SK-N-SH (cell line): ENCODE data around the gene CNGA1. TPM values are rescaled to one million over a fixed set of nuclear protein-coding genes. Genes with fewer than 3 reads are reported as not detected.

Source experiments
- CTCF ChIA-PET: fragments of 300-600, 350-600 bp; formaldehyde crosslinking; extraction: SDS; loops from one replicate; lab custom pipeline; 2021; lab: Yijun Ruan, JAX
- POLR2A ChIA-PET: fragments of 350-600 bp; sonication (Branson Sonifier 250); formaldehyde crosslinking; extraction: SDS; loops from one replicate; lab custom pipeline; 2020; ENCODE audit warnings: antibody characterized with exemption, inconsistent platforms; lab: Yijun Ruan, JAX
- DNase-seq: peaks from one replicate; pipeline ENCODE4 v3.0.0; 2012
- H2AFZ ChIP-seq: fragments of 200-600 bp; sonication (generic); 2 replicates; pipeline ENCODE4 v1.8.1; 2016; ENCODE audit warnings: antibody characterized with exemption, mild to moderate bottlenecking, low read depth
- H3F3A ChIP-seq: fragments of 200-600 bp; sonication (generic); replicated peaks from 2 replicates; pipeline ENCODE3; 2016; ENCODE audit warnings: antibody characterized with exemption, mild to moderate bottlenecking; ENCODE audit not compliant: insufficient read depth
- H3K27ac ChIP-seq, 2 experiments: fragments of 200-500 bp in 1 of 2; fragments of 200-600 bp in 1 of 2; sonication (Bioruptor generic) in 1 of 2; sonication (generic), shearing (Covaris generic) in 1 of 2; 2 replicates each; pipeline versions ENCODE4 v1.5.1 to v1.6.1; 2014 to 2016; ENCODE audit warnings: low read depth in 2 of 2, inconsistent platforms in 1 of 2, low read length in 1 of 2, mild to moderate bottlenecking in 1 of 2, mixed read lengths in 1 of 2
- H3K27me3 ChIP-seq: fragments of 200-600 bp; sonication (generic), shearing (Covaris generic); 2 replicates; pipeline ENCODE4 v1.6.1; 2016; ENCODE audit warnings: mixed run types; ENCODE audit not compliant: insufficient read depth
- H3K36me3 ChIP-seq, 2 experiments: fragments of 200-500 bp in 1 of 2; fragments of 200-600 bp in 1 of 2; sonication (Bioruptor generic) in 1 of 2; sonication (generic) in 1 of 2; replicated peaks in 1 of 2; 2 replicates each; pipeline versions ENCODE3 to v1.5.1; 2014 to 2016; ENCODE audit warnings: low read length in 1 of 2, mild to moderate bottlenecking in 1 of 2; ENCODE audit not compliant: insufficient read depth in 2 of 2, control insufficient read depth in 1 of 2
- H3K4me1 ChIP-seq, 2 experiments: fragments of 200-500 bp in 1 of 2; fragments of 200-600 bp in 1 of 2; sonication (Bioruptor generic) in 1 of 2; sonication (generic), shearing (Covaris generic) in 1 of 2; 2 replicates each; pipeline versions ENCODE4 v1.5.1 to v1.6.1; 2014 to 2016; ENCODE audit warnings: low read depth in 1 of 2, low read length in 1 of 2, mixed run types in 1 of 2; ENCODE audit not compliant: insufficient read depth in 2 of 2, control insufficient read depth in 1 of 2
- H3K4me2 ChIP-seq: fragments of 200-600 bp; sonication (generic), shearing (Covaris generic); 2 replicates; pipeline ENCODE4 v1.6.1; 2017; ENCODE audit warnings: mixed run types
- H3K4me3 ChIP-seq, 2 experiments: fragments of 200-500 bp in 1 of 2; fragments of 200-600 bp in 1 of 2; sonication (Bioruptor generic) in 1 of 2; sonication (generic), shearing (Covaris generic) in 1 of 2; 2 replicates each; pipeline versions ENCODE4 v1.5.1 to v1.8.1; 2014 to 2016; ENCODE audit warnings: low read depth in 2 of 2, inconsistent platforms in 1 of 2, low read length in 1 of 2, mild to moderate bottlenecking in 1 of 2, mixed read lengths in 1 of 2, moderate library complexity in 1 of 2
- H3K79me2 ChIP-seq: fragments of 200-600 bp; sonication (generic); 2 replicates; pipeline ENCODE4 v1.8.1; 2017; ENCODE audit warnings: mild to moderate bottlenecking; ENCODE audit not compliant: insufficient read depth
- H3K9ac ChIP-seq: fragments of 200-600 bp; sonication (generic); 2 replicates; pipeline ENCODE4 v1.6.1; 2017; ENCODE audit warnings: mixed run types
- H3K9me2 ChIP-seq: fragments of 200-600 bp; sonication (generic); 2 replicates; pipeline ENCODE4 v1.6.1; 2017; ENCODE audit warnings: mixed run types
- H3K9me3 ChIP-seq: fragments of 200-600 bp; sonication (generic); 2 replicates; pipeline ENCODE4 v1.6.1; 2017; ENCODE audit warnings: mixed run types, mild to moderate bottlenecking, moderate library complexity
- H4K20me1 ChIP-seq: fragments of 200-600 bp; sonication (generic); 2 replicates; pipeline ENCODE4 v1.6.1; 2017; ENCODE audit warnings: mild to moderate bottlenecking, mixed run types; ENCODE audit not compliant: insufficient read depth
- CHD2 ChIP-seq: fragments of 150-350 bp; IDR thresholded peaks from 2 replicates; pipeline ENCODE4 v1.6.1; 2018; ENCODE audit warnings: low read length; ENCODE audit not compliant: partially characterized antibody
- FOSL2 ChIP-seq: IDR thresholded peaks from 2 replicates; pipeline ENCODE4 v1.4.0; 2012; ENCODE audit warnings: low read depth, mild to moderate bottlenecking, moderate library complexity, borderline replicate concordance
- FOXM1 ChIP-seq: IDR thresholded peaks from 2 replicates; pipeline ENCODE4 v1.4.0; 2012; ENCODE audit warnings: low read depth, mild to moderate bottlenecking
- GABPA ChIP-seq: IDR thresholded peaks from 2 replicates; pipeline ENCODE4 v1.4.0; 2012; ENCODE audit warnings: low read depth, mild to moderate bottlenecking
- GATA2 ChIP-seq: sonication (generic); formaldehyde crosslinking; IDR thresholded peaks from 2 replicates; pipeline ENCODE4 v1.5.0; 2020; ENCODE audit warnings: mild to moderate bottlenecking, missing genetic modification reagents
- JUND ChIP-seq: IDR thresholded peaks from 2 replicates; pipeline ENCODE4 v1.4.0; 2012
- MEF2A ChIP-seq: IDR thresholded peaks from 2 replicates; pipeline ENCODE4 v1.4.0; 2012; ENCODE audit warnings: low read depth, borderline replicate concordance
- MXI1 ChIP-seq: IDR thresholded peaks from 2 replicates; pipeline ENCODE4 v1.6.1; 2012; ENCODE audit warnings: mild to moderate bottlenecking, low read depth, low read length, improper control_type of control experiment
- RXRA ChIP-seq: IDR thresholded peaks from 2 replicates; pipeline ENCODE4 v1.4.0; 2012; ENCODE audit warnings: low read depth, mild to moderate bottlenecking, borderline replicate concordance
- SIN3A ChIP-seq: IDR thresholded peaks from 2 replicates; pipeline ENCODE4 v1.6.1; 2012; ENCODE audit warnings: low read depth, mild to moderate bottlenecking, low read length, moderate library complexity, borderline replicate concordance
- SMC3 ChIP-seq: IDR thresholded peaks from 2 replicates; pipeline ENCODE4 v1.6.1; 2012; ENCODE audit warnings: low read depth, low read length, improper control_type of control experiment
- TAF1 ChIP-seq: IDR thresholded peaks from 2 replicates; pipeline ENCODE4 v1.6.1; 2012; ENCODE audit warnings: low read depth, mild to moderate bottlenecking, low read length, moderate library complexity, borderline replicate concordance
- TCF12 ChIP-seq: IDR thresholded peaks from 2 replicates; pipeline ENCODE4 v1.4.0; 2012
- TEAD4 ChIP-seq: IDR thresholded peaks from 2 replicates; pipeline ENCODE4 v1.4.0; 2012; ENCODE audit warnings: mild to moderate bottlenecking, borderline replicate concordance; ENCODE audit not compliant: insufficient read depth
- USF1 ChIP-seq: IDR thresholded peaks from 2 replicates; pipeline ENCODE4 v1.4.0; 2012; ENCODE audit warnings: low read depth, borderline replicate concordance
- USF2 ChIP-seq: fragments of 150-350 bp; IDR thresholded peaks from 2 replicates; pipeline ENCODE4 v1.6.1; 2017; ENCODE audit warnings: antibody characterized with exemption, low read length, low read depth, borderline replicate concordance
- WGBS: methylation state at CpG from one replicate; pipeline ENCODE4 v1.1.6; 2017; ENCODE audit warnings: low lambda C conversion rate; 5-methylcytosine and 5-hydroxymethylcytosine counted together
- polyA plus RNA-seq, 3 experiments: library from polyadenylated mRNA; depleted of rRNA; stranded (reverse); fragments of >200 nt; gene quantifications; 2 replicates each; pipeline ENCODE4 v1.2.3, GENCODE V29; 2012

The CNGA1 gene
- polyA plus RNA-seq, 1 of the 3 experiments (the other 2 are of a cell fraction), result 0.23 TPM

- no peaks in the 10 kb centered on the region for H3K36me3 ChIP-seq
- H3K79me2 ChIP-seq, result no peaks in the 10 kb centered on the region
- no peak overlapping the region for H3K9ac ChIP-seq
- H3K9me2 ChIP-seq, result no peaks in the 10 kb centered on the region
- H3K4me1 ChIP-seq, result no peaks in the 10 kb centered on the region
- no peak overlapping the region for H3K4me3 ChIP-seq
- POLR2A ChIA-PET, result no interaction called here
- no peaks in the 10 kb centered on the region for H3F3A ChIP-seq
- no peak for DNase-seq
- no peak overlapping the region for H2AFZ ChIP-seq
- no peak overlapping the region for H3K27ac ChIP-seq
- H3K9me3 ChIP-seq, result no peaks in the 10 kb centered on the region
- CTCF ChIA-PET, result interaction anchor here (1.1 kb wide), 1 partner anchor 48 kb away, joined by 4 read pairs; no protein-coding TSS in a partner anchor
- no peak for TF ChIP-seq RXRA
- TF ChIP-seq, all 33 proteins: peak for 0
- no peak overlapping the region for H3K4me2 ChIP-seq
- H4K20me1 ChIP-seq, result no peaks in the 10 kb centered on the region
- no peaks in the 10 kb centered on the region for H3K27me3 ChIP-seq
These were observed 23.1 kb upstream of the CNGA1 start for GRCh38 chr4:48039561-48039960.

GRCh38 chr4:48038666-48039065, 22.2 kb upstream of the CNGA1 start:
- H3K4me2 ChIP-seq, result no peak overlapping the region
- H3K9me3 ChIP-seq, result no peaks in the 10 kb centered on the region
- H3K4me3 ChIP-seq, result no peak overlapping the region
- H3F3A ChIP-seq, result no peaks in the 10 kb centered on the region
- ChIA-PET POLR2A (no interaction called here), CTCF (no interaction called here)
- no peaks in the 10 kb centered on the region for H3K4me1 ChIP-seq
- H3K27ac ChIP-seq, result no peak overlapping the region
- no peaks in the 10 kb centered on the region for H3K36me3 ChIP-seq
- TF ChIP-seq TAF1 (no peak), CHD2 (no peak), GABPA (no peak), SIN3A (no peak), TCF12 (no peak), FOSL2 (no peak), FOXM1 (no peak), USF1 (no peak), GATA2 (CRISPR knock-in tag) (no peak), RXRA (no peak), JUND (no peak), TEAD4 (no peak), SMC3 (no peak), MEF2A (no peak), USF2 (no peak), MXI1 (no peak)
- no peaks in the 10 kb centered on the region for H4K20me1 ChIP-seq
- no peak for DNase-seq
- H3K27me3 ChIP-seq, result no peaks in the 10 kb centered on the region
- H3K79me2 ChIP-seq, result no peaks in the 10 kb centered on the region
- H3K9me2 ChIP-seq, result no peaks in the 10 kb centered on the region
- H3K9ac ChIP-seq, result no peak overlapping the region
- H2AFZ ChIP-seq, result no peak overlapping the region
- 17% methylated on average over 2 of the region's 2 CpGs for WGBS
